WTC11 (cell line): ENCODE data around the gene DTWD2. TPM values are rescaled to one million over a fixed set of nuclear protein-coding genes. Genes with fewer than 3 reads are reported as not detected.

Source experiments
- ATAC-seq: fragments of 200-7000 bp; cut with Tn5 transposase; 2 replicates; pipeline ENCODE4 v1.10.0; 2021; ENCODE audit warnings: mild to moderate bottlenecking, moderate library complexity
- CTCF ChIA-PET: fragments of 300-600 bp; sonication (Branson Sonifier 250); formaldehyde crosslinking; loops from one replicate; lab custom pipeline; 2021; ENCODE audit warnings: antibody characterized with exemption; lab: Charles Lee
- POLR2A ChIA-PET: fragments of 350-600 bp; sonication (Branson Sonifier 250); formaldehyde crosslinking; loops from one replicate; lab custom pipeline; 2021; ENCODE audit warnings: antibody characterized with exemption; lab: Charles Lee
- DNase-seq: peaks from one replicate; pipeline ENCODE4 v3.0.0; 2021; ENCODE audit warnings: low spot score
- H3K27ac Mint-ChIP-seq: 2 replicates; pipeline ENCODE4 v1.8.0; 2021; ENCODE audit warnings: mixed read lengths
- H3K27me3 Mint-ChIP-seq: 2 replicates; pipeline ENCODE4 v1.8.0; 2021; ENCODE audit warnings: low read depth, mild to moderate bottlenecking, moderate library complexity, mixed read lengths
- H3K36me3 Mint-ChIP-seq: 2 replicates; pipeline ENCODE4 v1.8.0; 2021; ENCODE audit warnings: mixed read lengths
- H3K4me1 Mint-ChIP-seq: 2 replicates; pipeline ENCODE4 v1.8.0; 2022; ENCODE audit warnings: mixed read lengths
- H3K4me3 Mint-ChIP-seq: 2 replicates; pipeline ENCODE4 v1.8.0; 2021; ENCODE audit warnings: mild to moderate bottlenecking, moderate library complexity, mixed read lengths
- H3K9me3 Mint-ChIP-seq: 2 replicates; pipeline ENCODE4 v1.8.0; 2021; ENCODE audit warnings: mixed read lengths
- CBFB ChIP-seq: sonication (generic); formaldehyde crosslinking; IDR thresholded peaks from 2 replicates; pipeline ENCODE4 v1.8.1; 2022; ENCODE audit warnings: mild to moderate bottlenecking, low read depth, missing genetic modification reagents
- ESRRA ChIP-seq: sonication (generic); formaldehyde crosslinking; IDR thresholded peaks from 2 replicates; pipeline ENCODE4 v1.8.1; 2022; ENCODE audit warnings: mild to moderate bottlenecking, missing genetic modification reagents, borderline replicate concordance
- GABPB1 ChIP-seq: sonication (generic); formaldehyde crosslinking; IDR thresholded peaks from 2 replicates; pipeline ENCODE4 v1.8.1; 2023; ENCODE audit warnings: mild to moderate bottlenecking, missing genetic modification reagents
- IRF2 ChIP-seq: sonication (generic); formaldehyde crosslinking; IDR thresholded peaks from 2 replicates; pipeline ENCODE4 v1.8.0; 2022; ENCODE audit warnings: low read depth, missing genetic modification reagents, borderline replicate concordance
- NFE2L1 ChIP-seq: sonication (generic); formaldehyde crosslinking; IDR thresholded peaks from 2 replicates; pipeline ENCODE4 v1.8.1; 2023; ENCODE audit warnings: missing genetic modification reagents
- RELA ChIP-seq: sonication (generic); formaldehyde crosslinking; IDR thresholded peaks from 2 replicates; pipeline ENCODE4 v1.8.1; 2022; ENCODE audit warnings: missing genetic modification reagents, mild to moderate bottlenecking, borderline replicate concordance
- SMAD3 ChIP-seq: sonication (generic); formaldehyde crosslinking; IDR thresholded peaks from 2 replicates; pipeline ENCODE4 v1.8.0; 2022; ENCODE audit warnings: missing genetic modification reagents, mild to moderate bottlenecking, borderline replicate concordance
- SMAD4 ChIP-seq: sonication (generic); formaldehyde crosslinking; IDR thresholded peaks from 2 replicates; pipeline ENCODE4 v1.8.0; 2022; ENCODE audit warnings: mild to moderate bottlenecking, missing genetic modification reagents
- SOX15 ChIP-seq: fragments of 250-450 bp; sonication (Bioruptor Pico); IDR thresholded peaks from 2 replicates; pipeline ENCODE4 v1.9.0; 2021; ENCODE audit warnings: mild to moderate bottlenecking
- ZNF423 ChIP-seq: fragments of 250-450 bp; sonication (Bioruptor Pico); IDR thresholded peaks from 2 replicates; pipeline ENCODE4 v2.1.2; 2022; ENCODE audit warnings: mild to moderate bottlenecking, moderate library complexity
- total RNA-seq: library from RNA; stranded (reverse); gene quantifications from 3 replicates; pipeline ENCODE4 v1.2.3, GENCODE V29; 2021
- TF ChIP-seq, protein P1 (sequence below): sonication (generic); formaldehyde crosslinking; IDR thresholded peaks from 2 replicates; pipeline ENCODE4 v1.8.1; 2023; ENCODE audit warnings: mild to moderate bottlenecking, missing genetic modification reagents
- TF ChIP-seq, protein P2 (sequence below): fragments of 200-600 bp; IDR thresholded peaks from 2 replicates; pipeline ENCODE4 v1.8.0; 2022; ENCODE audit warnings: antibody characterized with exemption
- TF ChIP-seq, protein P3 (sequence below): sonication (generic); formaldehyde crosslinking; IDR thresholded peaks from 2 replicates; pipeline ENCODE4 v1.8.1; 2022; ENCODE audit warnings: missing genetic modification reagents, borderline replicate concordance
- TF ChIP-seq, protein P4 (sequence below): sonication (generic); formaldehyde crosslinking; IDR thresholded peaks from 2 replicates; pipeline ENCODE4 v1.8.1; 2022; ENCODE audit warnings: mild to moderate bottlenecking, missing genetic modification reagents, moderate library complexity, borderline replicate concordance
- TF ChIP-seq, protein P5 (sequence below): fragments of 250-450 bp; sonication (Bioruptor Pico); conservative IDR thresholded peaks from 2 replicates; pipeline ENCODE4 v1.9.0; 2021; ENCODE audit warnings: mild to moderate bottlenecking
- TF ChIP-seq, protein P6 (sequence below): sonication (generic); formaldehyde crosslinking; conservative IDR thresholded peaks from 2 replicates; pipeline ENCODE4 v1.8.1; 2022; ENCODE audit warnings: mild to moderate bottlenecking, missing genetic modification reagents
- TF ChIP-seq, protein P7 (sequence below): sonication (generic); formaldehyde crosslinking; IDR thresholded peaks from 2 replicates; pipeline ENCODE4 v1.8.0; 2023; ENCODE audit warnings: missing genetic modification reagents, mild to moderate bottlenecking, borderline replicate concordance

Gene DTWD2
- total RNA-seq, 1 experiment from 2014 or later: 13.1 TPM

DNA sequence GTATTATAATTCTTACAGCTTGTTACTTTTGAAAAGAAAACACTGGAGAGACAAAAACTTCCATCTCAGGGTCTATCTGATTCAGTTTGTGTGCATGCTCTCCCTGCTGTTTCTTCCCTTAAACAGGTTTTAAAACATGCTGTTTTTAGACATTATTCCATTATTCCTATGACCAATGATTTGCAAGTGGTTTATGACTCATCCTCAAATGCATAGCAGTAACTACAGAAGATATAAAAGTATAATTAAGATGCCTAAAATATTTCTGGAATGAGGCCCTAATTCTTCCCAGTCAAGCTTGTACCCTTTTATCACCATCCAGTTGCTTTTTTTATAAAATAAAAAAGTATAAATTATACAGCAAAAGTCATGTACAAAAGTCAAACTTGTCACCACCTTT lies 3.7 kb downstream of the DTWD2 start:
- POLR2A ChIA-PET: no interaction called here
- DNase-seq: no peak
- Mint-ChIP-seq H3K27me3 (no peaks in the 10 kb centered on the region), H3K9me3 (no peaks in the 10 kb centered on the region), H3K4me1 (peaks cover 14% of the 10 kb centered on the region), H3K27ac (no peak overlapping the region), H3K36me3 (no peaks in the 10 kb centered on the region), H3K4me3 (no peak overlapping the region)
- TF ChIP-seq, protein P1, sequence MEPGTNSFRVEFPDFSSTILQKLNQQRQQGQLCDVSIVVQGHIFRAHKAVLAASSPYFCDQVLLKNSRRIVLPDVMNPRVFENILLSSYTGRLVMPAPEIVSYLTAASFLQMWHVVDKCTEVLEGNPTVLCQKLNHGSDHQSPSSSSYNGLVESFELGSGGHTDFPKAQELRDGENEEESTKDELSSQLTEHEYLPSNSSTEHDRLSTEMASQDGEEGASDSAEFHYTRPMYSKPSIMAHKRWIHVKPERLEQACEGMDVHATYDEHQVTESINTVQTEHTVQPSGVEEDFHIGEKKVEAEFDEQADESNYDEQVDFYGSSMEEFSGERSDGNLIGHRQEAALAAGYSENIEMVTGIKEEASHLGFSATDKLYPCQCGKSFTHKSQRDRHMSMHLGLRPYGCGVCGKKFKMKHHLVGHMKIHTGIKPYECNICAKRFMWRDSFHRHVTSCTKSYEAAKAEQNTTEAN (CRISPR knock-in tag): no peak
- TF ChIP-seq CBFB (CRISPR knock-in tag) (no peak), SMAD3 (CRISPR knock-in tag) (no peak), NFE2L1 (CRISPR knock-in tag) (no peak), GABPB1 (CRISPR knock-in tag) (no peak)
- TF ChIP-seq, protein P2, sequence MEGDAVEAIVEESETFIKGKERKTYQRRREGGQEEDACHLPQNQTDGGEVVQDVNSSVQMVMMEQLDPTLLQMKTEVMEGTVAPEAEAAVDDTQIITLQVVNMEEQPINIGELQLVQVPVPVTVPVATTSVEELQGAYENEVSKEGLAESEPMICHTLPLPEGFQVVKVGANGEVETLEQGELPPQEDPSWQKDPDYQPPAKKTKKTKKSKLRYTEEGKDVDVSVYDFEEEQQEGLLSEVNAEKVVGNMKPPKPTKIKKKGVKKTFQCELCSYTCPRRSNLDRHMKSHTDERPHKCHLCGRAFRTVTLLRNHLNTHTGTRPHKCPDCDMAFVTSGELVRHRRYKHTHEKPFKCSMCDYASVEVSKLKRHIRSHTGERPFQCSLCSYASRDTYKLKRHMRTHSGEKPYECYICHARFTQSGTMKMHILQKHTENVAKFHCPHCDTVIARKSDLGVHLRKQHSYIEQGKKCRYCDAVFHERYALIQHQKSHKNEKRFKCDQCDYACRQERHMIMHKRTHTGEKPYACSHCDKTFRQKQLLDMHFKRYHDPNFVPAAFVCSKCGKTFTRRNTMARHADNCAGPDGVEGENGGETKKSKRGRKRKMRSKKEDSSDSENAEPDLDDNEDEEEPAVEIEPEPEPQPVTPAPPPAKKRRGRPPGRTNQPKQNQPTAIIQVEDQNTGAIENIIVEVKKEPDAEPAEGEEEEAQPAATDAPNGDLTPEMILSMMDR: no peak
- ATAC-seq: no peak
- CTCF ChIA-PET: no interaction called here

DNA sequence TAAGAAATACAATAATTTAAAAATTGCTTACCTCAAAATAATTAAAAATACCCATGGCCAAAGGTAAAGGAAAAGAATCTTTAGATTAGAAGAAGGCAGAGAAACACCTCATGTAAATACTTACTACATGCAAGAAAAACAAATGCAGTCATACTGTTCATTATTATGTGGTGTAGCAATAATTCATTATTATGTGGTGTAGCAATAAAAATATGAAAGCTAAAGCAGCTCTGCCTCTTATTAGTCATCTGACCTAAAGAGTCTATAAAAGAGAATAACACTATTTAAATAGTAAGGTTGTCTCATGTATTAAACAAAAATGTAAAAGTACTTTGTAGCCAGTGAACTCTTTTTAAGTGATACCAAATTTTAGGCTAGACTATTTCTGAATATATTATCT lies 6.6 kb downstream of the DTWD2 start:
- Mint-ChIP-seq H3K27ac (no peak overlapping the region), H3K36me3 (peaks cover 8% of the 10 kb centered on the region), H3K27me3 (no peaks in the 10 kb centered on the region), H3K9me3 (peaks cover 18% of the 10 kb centered on the region), H3K4me1 (no peaks in the 10 kb centered on the region), H3K4me3 (no peak overlapping the region)
- POLR2A ChIA-PET: no interaction called here
- CTCF ChIA-PET: interaction anchor here (0.7 kb wide), 1 partner anchor 41 kb away, joined by 3 read pairs; no protein-coding TSS in a partner anchor
- DNase-seq (no peak), ATAC-seq (no peak)
- no peak for TF ChIP-seq ZNF423 (CRISPR knock-in tag)
- TF ChIP-seq, protein P3, sequence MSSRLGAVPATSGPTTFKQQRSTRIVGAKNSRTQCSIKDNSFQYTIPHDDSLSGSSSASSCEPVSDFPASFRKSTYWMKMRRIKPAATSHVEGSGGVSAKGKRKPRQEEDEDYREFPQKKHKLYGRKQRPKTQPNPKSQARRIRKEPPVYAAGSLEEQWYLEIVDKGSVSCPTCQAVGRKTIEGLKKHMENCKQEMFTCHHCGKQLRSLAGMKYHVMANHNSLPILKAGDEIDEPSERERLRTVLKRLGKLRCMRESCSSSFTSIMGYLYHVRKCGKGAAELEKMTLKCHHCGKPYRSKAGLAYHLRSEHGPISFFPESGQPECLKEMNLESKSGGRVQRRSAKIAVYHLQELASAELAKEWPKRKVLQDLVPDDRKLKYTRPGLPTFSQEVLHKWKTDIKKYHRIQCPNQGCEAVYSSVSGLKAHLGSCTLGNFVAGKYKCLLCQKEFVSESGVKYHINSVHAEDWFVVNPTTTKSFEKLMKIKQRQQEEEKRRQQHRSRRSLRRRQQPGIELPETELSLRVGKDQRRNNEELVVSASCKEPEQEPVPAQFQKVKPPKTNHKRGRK (CRISPR knock-in tag): no peak
- no peak for TF ChIP-seq ESRRA
- TF ChIP-seq, protein P4, sequence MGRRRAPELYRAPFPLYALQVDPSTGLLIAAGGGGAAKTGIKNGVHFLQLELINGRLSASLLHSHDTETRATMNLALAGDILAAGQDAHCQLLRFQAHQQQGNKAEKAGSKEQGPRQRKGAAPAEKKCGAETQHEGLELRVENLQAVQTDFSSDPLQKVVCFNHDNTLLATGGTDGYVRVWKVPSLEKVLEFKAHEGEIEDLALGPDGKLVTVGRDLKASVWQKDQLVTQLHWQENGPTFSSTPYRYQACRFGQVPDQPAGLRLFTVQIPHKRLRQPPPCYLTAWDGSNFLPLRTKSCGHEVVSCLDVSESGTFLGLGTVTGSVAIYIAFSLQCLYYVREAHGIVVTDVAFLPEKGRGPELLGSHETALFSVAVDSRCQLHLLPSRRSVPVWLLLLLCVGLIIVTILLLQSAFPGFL: no peak
- TF ChIP-seq, protein P5, sequence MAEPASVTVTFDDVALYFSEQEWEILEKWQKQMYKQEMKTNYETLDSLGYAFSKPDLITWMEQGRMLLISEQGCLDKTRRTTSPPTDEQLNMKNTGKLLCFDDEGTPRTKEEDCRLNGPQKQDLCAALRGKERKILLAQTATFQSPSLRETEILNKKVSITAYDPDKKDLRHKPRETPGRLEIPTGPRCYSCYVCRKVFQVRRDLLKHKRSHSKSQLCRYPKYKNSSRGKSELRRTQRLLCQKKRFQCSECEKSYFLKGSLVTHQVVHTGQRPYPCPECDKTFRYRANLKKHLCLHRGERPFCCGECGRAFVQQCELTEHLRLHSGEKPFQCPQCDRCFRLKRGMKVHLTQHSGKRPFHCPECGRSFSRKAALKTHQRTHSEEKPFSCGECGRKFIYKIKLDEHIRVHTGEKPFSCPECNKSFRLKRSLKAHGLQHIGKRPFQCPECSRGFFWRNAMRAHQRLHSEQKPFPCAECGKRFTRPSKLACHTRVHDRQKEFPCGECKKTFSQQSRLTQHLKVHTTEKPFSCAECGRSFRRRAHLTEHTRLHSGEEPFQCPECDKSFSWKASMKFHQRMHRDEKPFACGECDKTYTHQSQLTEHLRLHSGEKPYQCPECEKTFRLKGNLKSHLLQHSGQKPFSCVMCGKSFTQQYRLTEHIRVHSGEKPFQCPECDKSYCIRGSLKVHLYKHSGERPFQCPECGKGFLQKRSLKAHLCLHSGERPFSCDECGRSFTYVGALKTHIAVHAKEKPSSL: no peak
- no peak for TF ChIP-seq RELA (CRISPR knock-in tag)
- TF ChIP-seq, protein P6, sequence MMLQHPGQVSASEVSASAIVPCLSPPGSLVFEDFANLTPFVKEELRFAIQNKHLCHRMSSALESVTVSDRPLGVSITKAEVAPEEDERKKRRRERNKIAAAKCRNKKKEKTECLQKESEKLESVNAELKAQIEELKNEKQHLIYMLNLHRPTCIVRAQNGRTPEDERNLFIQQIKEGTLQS (CRISPR knock-in tag): no peak
- no peak for TF ChIP-seq IRF2 (CRISPR knock-in tag)

DNA sequence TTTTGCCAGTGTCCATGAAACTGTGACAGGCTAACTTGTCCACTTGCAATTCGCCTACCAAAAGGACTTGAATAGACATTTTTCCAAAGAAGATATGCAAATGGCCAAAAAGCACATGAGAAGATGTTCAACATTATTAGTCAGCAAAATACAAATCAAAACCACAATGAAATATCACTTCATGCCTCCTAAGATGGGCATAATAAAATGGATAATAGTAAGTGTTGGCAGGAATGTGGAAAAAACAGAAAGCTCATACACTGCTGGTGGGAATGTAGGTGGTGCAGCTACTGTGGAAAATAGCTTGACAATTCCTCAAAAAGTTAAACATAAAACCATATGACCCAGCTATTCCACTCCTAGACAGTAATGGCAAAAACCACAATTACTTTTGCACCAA lies 7.9 kb downstream of the DTWD2 start:
- ChIA-PET POLR2A (no interaction called here), CTCF (interaction anchor here (1.4 kb wide), 1 partner anchor 9 kb away, joined by 3 read pairs; no protein-coding TSS in a partner anchor)
- no peak for DNase-seq
- Mint-ChIP-seq H3K9me3 (peaks cover 31% of the 10 kb centered on the region), H3K36me3 (peaks cover 14% of the 10 kb centered on the region), H3K27me3 (no peaks in the 10 kb centered on the region), H3K4me1 (no peaks in the 10 kb centered on the region), H3K27ac (no peak overlapping the region), H3K4me3 (no peak overlapping the region)
- ATAC-seq: no peak
- TF ChIP-seq ESRRA (no peak), SMAD4 (no peak), SOX15 (CRISPR knock-in tag) (no peak)
- TF ChIP-seq, protein P7, sequence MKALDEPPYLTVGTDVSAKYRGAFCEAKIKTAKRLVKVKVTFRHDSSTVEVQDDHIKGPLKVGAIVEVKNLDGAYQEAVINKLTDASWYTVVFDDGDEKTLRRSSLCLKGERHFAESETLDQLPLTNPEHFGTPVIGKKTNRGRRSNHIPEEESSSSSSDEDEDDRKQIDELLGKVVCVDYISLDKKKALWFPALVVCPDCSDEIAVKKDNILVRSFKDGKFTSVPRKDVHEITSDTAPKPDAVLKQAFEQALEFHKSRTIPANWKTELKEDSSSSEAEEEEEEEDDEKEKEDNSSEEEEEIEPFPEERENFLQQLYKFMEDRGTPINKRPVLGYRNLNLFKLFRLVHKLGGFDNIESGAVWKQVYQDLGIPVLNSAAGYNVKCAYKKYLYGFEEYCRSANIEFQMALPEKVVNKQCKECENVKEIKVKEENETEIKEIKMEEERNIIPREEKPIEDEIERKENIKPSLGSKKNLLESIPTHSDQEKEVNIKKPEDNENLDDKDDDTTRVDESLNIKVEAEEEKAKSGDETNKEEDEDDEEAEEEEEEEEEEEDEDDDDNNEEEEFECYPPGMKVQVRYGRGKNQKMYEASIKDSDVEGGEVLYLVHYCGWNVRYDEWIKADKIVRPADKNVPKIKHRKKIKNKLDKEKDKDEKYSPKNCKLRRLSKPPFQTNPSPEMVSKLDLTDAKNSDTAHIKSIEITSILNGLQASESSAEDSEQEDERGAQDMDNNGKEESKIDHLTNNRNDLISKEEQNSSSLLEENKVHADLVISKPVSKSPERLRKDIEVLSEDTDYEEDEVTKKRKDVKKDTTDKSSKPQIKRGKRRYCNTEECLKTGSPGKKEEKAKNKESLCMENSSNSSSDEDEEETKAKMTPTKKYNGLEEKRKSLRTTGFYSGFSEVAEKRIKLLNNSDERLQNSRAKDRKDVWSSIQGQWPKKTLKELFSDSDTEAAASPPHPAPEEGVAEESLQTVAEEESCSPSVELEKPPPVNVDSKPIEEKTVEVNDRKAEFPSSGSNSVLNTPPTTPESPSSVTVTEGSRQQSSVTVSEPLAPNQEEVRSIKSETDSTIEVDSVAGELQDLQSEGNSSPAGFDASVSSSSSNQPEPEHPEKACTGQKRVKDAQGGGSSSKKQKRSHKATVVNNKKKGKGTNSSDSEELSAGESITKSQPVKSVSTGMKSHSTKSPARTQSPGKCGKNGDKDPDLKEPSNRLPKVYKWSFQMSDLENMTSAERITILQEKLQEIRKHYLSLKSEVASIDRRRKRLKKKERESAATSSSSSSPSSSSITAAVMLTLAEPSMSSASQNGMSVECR (CRISPR knock-in tag): no peak
- TF ChIP-seq, protein P2: no peak
